HG03378 (cell line): ENCODE measurements around the gene TFAP2A.

Experiments used
- ATAC-seq: cut with Tn5 transposase; IDR thresholded peaks from one replicate; pipeline ENCODE4 v1.9.1; 2021; ENCODE audit warnings: mild to moderate bottlenecking, moderate library complexity; ENCODE audit not compliant: unreplicated experiment

The TFAP2A gene

GRCh38 chr6:10413262-10413849 lies 1.5 kb downstream of the TFAP2A start:
- ATAC-seq: no peak

GRCh38 chr6:10412461-10413261 lies 2.2 kb downstream of the TFAP2A start:
- ATAC-seq: peak; percentile 14

GRCh38 chr6:10411971-10412460 lies 2.9 kb downstream of the TFAP2A start:
- peak; percentile 61 for ATAC-seq

- ATAC-seq: no peak
Measured at GRCh38 chr6:10411131-10411970, 3.5 kb downstream of the TFAP2A start.

GRCh38 chr6:10410207-10411050 lies 4.4 kb downstream of the TFAP2A start:
- no peak for ATAC-seq

- ATAC-seq: no peak
Measured at GRCh38 chr6:10409731-10410206, 5.1 kb downstream of the TFAP2A start.

GRCh38 chr6:10409233-10409721 lies 5.6 kb downstream of the TFAP2A start:
- ATAC-seq: no peak

GRCh38 chr6:10408457-10408856 lies 6.4 kb downstream of the TFAP2A start:
- no peak for ATAC-seq

GRCh38 chr6:10407674-10408054 lies 7.2 kb downstream of the TFAP2A start:
- ATAC-seq: no peak

GRCh38 chr6:10407018-10407673 lies 7.7 kb downstream of the TFAP2A start:
- no peak for ATAC-seq

- ATAC-seq: no peak
Measured at GRCh38 chr6:10406556-10406955, 8.3 kb downstream of the TFAP2A start.

GRCh38 chr6:10405513-10405900 lies 9.4 kb downstream of the TFAP2A start:
- no peak for ATAC-seq

- no peak for ATAC-seq
Measured at GRCh38 chr6:10404799-10405512, 9.9 kb downstream of the TFAP2A start.

- peak; percentile 91 for ATAC-seq
Measured at GRCh38 chr6:10404107-10404798, 10.6 kb downstream of the TFAP2A start.

GRCh38 chr6:10403385-10404106 lies 11.3 kb downstream of the TFAP2A start:
- ATAC-seq: peak; percentile 31

GRCh38 chr6:10402648-10403311 lies 12.1 kb downstream of the TFAP2A start:
- ATAC-seq: no peak

- ATAC-seq: no peak
Measured at GRCh38 chr6:10401632-10402223, 13.1 kb downstream of the TFAP2A start.
